ENCODE results near the gene KRT14. TPM values are rescaled to one million over a fixed set of nuclear protein-coding genes. Genes with fewer than 3 reads are reported as not detected.
"Not testable (repeated sequence)": the region's sequence is repeated elsewhere in the genome, so short reads cannot be mapped to it uniquely, and the experiment has no call there.

The KRT14 gene
- total RNA-seq, 4 donors from 2014 or later: 7,400 to 12,534 (median 10,685) TPM

DNA sequence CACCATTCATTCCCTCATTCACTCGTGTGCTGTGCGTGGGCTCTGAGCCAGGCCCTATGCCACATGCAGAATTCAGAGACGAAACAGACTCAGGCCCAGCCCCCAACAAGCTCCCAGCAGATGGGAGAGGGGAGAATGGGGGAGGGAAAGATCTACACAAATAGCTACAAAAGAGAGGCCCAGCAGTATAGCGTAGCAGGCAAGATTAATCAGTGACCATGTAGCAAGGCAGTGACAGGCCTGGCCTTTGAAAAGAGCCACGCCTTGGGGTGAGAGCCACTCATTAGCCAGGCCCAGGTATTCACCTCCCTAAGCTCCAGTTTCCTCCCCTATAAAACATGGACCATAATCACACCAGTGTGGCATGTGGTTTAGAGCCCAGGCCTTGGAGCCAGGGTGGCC is 42.2 kb downstream of the KRT14 start:
- H3K27ac ChIP-seq: no peak overlapping the region
- no peak for DNase-seq (ENCODE audit: low spot score in 2 of 2)
- no peaks in the 10 kb centered on the region for H3K36me3 ChIP-seq
- H3K27me3 ChIP-seq: no peaks in the 10 kb centered on the region
- no peaks in the 10 kb centered on the region for H3K9me3 ChIP-seq
- WGBS: 45% methylated on average over 5 of the region's 5 CpGs
- TF ChIP-seq POLR2A (IDR thresholded peaks at IDR 0.05): no peak
- no peak overlapping the region for H3K4me3 ChIP-seq
- H3K4me1 ChIP-seq: peaks cover 22% of the 10 kb centered on the region

- not testable (repeated sequence) for H3K27ac ChIP-seq; H3K9me3 ChIP-seq; H3K27me3 ChIP-seq; H3K4me3 ChIP-seq; DNase-seq (ENCODE audit: low spot score in 2 of 2); H3K36me3 ChIP-seq; H3K4me1 ChIP-seq
- WGBS: 84% methylated on average over 10 of the region's 10 CpGs
These were observed 43.9 kb downstream of the KRT14 start for GRCh38 chr17:41542786-41543185.

- no peaks in the 10 kb centered on the region for H3K27me3 ChIP-seq
- H3K9me3 ChIP-seq: no peaks in the 10 kb centered on the region
- no peak for DNase-seq (ENCODE audit: low spot score in 2 of 2)
- WGBS: 72% methylated on average over 2 of the region's 2 CpGs
- peaks cover under 1% of the 10 kb centered on the region for H3K4me1 ChIP-seq
- TF ChIP-seq POLR2AphosphoS5 (IDR thresholded peaks at IDR 0.05): no peak
- no peak for TF ChIP-seq POLR2A (IDR thresholded peaks at IDR 0.05)
- no peak for TF ChIP-seq CTCF (IDR thresholded peaks at IDR 0.05)
- TF ChIP-seq EP300 (IDR thresholded peaks at IDR 0.05): no peak
- H3K36me3 ChIP-seq: no peaks in the 10 kb centered on the region
- no peak overlapping the region for H3K27ac ChIP-seq
- H3K4me3 ChIP-seq: no peak overlapping the region
These were observed 44.3 kb downstream of the KRT14 start for GRCh38 chr17:41542357-41542756.

DNA sequence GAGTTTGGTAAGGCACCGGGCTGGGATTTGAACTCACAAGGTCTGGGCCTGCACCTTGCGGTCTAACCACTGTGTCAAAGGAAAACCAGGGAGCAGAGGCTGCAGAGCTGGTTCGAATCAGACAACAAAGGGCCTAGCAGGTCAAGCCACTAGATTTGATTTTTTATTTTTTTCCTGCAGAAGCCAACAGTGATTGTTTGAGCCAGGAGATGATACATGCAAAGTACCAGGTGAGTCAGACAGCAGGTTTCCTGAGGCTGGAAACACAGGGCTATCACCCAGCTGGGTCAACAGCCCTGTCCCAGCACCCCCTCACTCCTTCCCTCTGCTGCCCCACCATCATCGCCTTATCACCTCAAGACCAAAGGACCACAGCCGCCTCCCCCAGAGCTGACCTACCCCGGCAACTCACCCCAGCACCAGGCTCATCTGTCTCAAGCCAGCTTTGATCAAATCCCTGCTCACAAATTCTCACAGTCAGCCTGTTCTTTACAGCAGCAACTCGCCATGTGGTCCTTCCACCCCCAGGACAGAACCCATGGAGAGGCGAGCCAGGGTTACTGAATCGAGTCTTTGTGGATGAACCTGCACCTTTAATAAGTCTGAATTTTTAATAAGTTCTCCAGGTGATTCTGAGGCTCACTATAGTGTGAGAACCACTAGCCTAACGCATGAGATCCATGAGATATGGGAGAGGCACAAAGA is 45.6 kb downstream of the KRT14 start:
- Histone ChIP-seq H3K27me3 (no peaks in the 10 kb centered on the region), H3K4me3 (no peak overlapping the region), H3K9me3 (no peaks in the 10 kb centered on the region), H3K36me3 (no peaks in the 10 kb centered on the region), H3K27ac (no peak overlapping the region), H3K4me1 (peaks cover 6% of the 10 kb centered on the region)
- WGBS: 70% methylated on average over 9 of the region's 10 CpGs
- DNase-seq (ENCODE audit: low spot score in 2 of 2): no peak
- TF ChIP-seq EP300 (IDR thresholded peaks at IDR 0.05) (no peak), CTCF (IDR thresholded peaks at IDR 0.05) (no peak), POLR2AphosphoS5 (IDR thresholded peaks at IDR 0.05) (no peak), POLR2A (IDR thresholded peaks at IDR 0.05) (no peak)

DNA sequence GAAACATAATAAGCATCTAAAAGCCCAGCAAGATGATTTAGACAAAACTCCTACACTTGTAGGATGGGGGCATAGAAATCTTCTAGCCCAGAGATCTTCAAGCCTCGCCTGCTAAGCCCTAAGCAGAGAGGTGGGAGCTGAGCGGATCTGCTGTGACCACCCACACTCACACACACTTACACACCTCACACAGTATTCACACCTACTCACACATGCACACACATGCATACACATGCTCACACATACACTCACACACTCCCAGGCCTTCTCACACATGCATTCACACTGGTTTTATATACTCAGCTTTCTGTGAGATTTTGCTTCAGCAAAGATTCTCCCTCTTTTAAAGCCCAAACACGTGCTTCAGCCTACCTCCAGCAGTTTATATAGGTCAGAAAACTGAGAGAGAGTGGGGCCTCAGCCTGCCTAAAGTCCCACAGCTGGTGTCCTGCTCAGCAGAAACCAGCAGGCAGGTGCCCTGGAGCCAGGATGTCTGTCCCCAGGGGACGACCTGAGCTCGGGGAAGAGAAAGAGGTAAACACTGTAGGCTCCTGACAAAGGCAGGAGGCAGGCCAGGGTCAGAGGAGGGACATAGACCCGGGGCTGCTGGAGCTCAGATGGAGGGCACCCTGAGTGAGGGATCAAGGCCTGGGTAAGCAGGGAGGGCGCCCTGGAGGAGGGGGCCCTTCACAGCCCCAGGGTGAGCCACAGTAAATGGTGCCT is 46.6 kb downstream of the KRT14 start:
- peaks cover 3% of the 10 kb centered on the region for H3K27me3 ChIP-seq
- H3K27ac ChIP-seq: no peak overlapping the region
- no peak overlapping the region for H3K4me3 ChIP-seq
- no peaks in the 10 kb centered on the region for H3K36me3 ChIP-seq
- DNase-seq (ENCODE audit: low spot score in 2 of 2): peak in 1 of 2 donors; percentile 46
- H3K4me1 ChIP-seq: peaks cover 10% of the 10 kb centered on the region
- no peaks in the 10 kb centered on the region for H3K9me3 ChIP-seq
- TF ChIP-seq POLR2AphosphoS5 (IDR thresholded peaks at IDR 0.05) (no peak), POLR2A (IDR thresholded peaks at IDR 0.05) (no peak), CTCF (IDR thresholded peaks at IDR 0.05) (no peak), EP300 (IDR thresholded peaks at IDR 0.05) (no peak)
- 63% methylated on average over 7 of the region's 7 CpGs for WGBS

GRCh38 chr17:41539071-41539492 is 47.6 kb downstream of the KRT14 start:
- Histone ChIP-seq H3K27me3 (peaks cover 7% of the 10 kb centered on the region), H3K4me3 (no peak overlapping the region), H3K9me3 (no peaks in the 10 kb centered on the region), H3K4me1 (peaks cover 10% of the 10 kb centered on the region), H3K27ac (peak overlapping the region; percentile 54), H3K36me3 (no peaks in the 10 kb centered on the region)
- TF ChIP-seq POLR2A (IDR thresholded peaks at IDR 0.05) (no peak), CTCF (IDR thresholded peaks at IDR 0.05) (no peak), EP300 (IDR thresholded peaks at IDR 0.05) (no peak), POLR2AphosphoS5 (IDR thresholded peaks at IDR 0.05) (no peak)
- peak in 1 of 2 donors; percentile 49 for DNase-seq (ENCODE audit: low spot score in 2 of 2)
- 46% methylated on average over 5 of the region's 5 CpGs for WGBS

All from suprapubic skin (tissue), 4 donors.